Renal pelvis (tissue), 4 donors: ENCODE results near the gene CXCR5. TPM values are rescaled to one million over a fixed set of nuclear protein-coding genes. Genes with fewer than 3 reads are reported as not detected.

ENCODE experiments used
- DNase-seq: peaks from one replicate; pipeline ENCODE4 v3.0.0-alpha.2; 2013
- polyA plus RNA-seq, 3 donors: library from polyadenylated mRNA; unstranded; fragments of 120-200 nt; gene quantifications; one replicate each; pipeline ENCODE4 v1.2.1, GENCODE V29; 2013; ENCODE audit not compliant: insufficient read length in 3 of 3

Gene CXCR5
- polyA plus RNA-seq, 3 donors = not detected

- DNase-seq = no peak
These were observed 40.3 kb downstream of the CXCR5 start for GRCh38 chr11:118923721-118924587.

- no peak for DNase-seq
These were observed 41.2 kb downstream of the CXCR5 start for GRCh38 chr11:118924591-118925585.

- no peak for DNase-seq
These were observed 43.9 kb downstream of the CXCR5 start for GRCh38 chr11:118927554-118928100.

- peak; percentile 94 for DNase-seq
These were observed 44.6 kb downstream of the CXCR5 start for GRCh38 chr11:118928101-118928869.

GRCh38 chr11:118928870-118929500 is 45.3 kb downstream of the CXCR5 start:
- peak; percentile 83 for DNase-seq

- DNase-seq = peak; percentile 93
These were observed 45.9 kb downstream of the CXCR5 start for GRCh38 chr11:118929501-118930093.

GRCh38 chr11:118930094-118930712 is 46.5 kb downstream of the CXCR5 start:
- peak; percentile 93 for DNase-seq

- no peak for DNase-seq
These were observed 47.9 kb downstream of the CXCR5 start for GRCh38 chr11:118931571-118931970.

- no peak for DNase-seq
These were observed 49.8 kb downstream of the CXCR5 start for GRCh38 chr11:118933486-118933885.

- no peak for DNase-seq
These were observed 51.7 kb downstream of the CXCR5 start for GRCh38 chr11:118935376-118935775.

GRCh38 chr11:118938491-118939403 is 55.1 kb downstream of the CXCR5 start:
- no peak for DNase-seq

GRCh38 chr11:118939404-118939915 is 55.8 kb downstream of the CXCR5 start:
- no peak for DNase-seq

- DNase-seq = no peak
These were observed 56.4 kb downstream of the CXCR5 start for GRCh38 chr11:118939953-118940598.

- DNase-seq = no peak
These were observed 63.4 kb downstream of the CXCR5 start for GRCh38 chr11:118947091-118947490.
